ENCODE data around the gene SH2D6.

DNA sequence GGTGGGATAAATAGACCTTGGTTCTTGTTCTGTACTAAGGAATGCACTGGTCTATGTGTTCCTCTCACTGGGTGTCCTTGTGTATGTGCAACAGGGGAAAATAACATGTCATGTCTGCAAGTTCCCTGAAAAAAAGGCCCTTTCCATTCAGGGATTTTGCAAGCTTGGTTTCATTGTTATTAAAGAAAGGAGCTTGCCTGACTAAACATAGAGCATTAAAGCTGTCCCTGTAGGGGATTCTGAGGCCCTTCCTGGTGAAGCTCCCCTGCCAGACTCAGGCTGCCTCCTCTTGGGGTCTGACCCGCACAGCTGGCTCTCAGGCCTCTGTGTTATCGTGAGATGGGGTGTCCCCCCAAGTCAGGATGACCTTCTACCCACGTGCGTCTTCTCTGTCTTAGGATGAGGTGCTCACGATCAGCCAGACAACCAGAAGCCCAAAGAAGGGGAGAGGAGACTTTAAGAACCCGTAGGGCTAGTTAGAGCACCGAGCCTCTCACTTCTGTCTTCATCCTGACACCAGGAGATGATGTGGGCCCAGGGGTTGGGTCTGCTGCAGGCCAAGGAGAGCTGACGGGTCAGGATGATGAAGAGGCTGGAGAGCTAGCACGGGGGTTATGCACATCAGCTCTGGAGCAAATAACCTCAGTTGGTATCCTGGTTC is 29.5 kb upstream of the SH2D6 start:
- TF ChIP-seq, protein P1, sequence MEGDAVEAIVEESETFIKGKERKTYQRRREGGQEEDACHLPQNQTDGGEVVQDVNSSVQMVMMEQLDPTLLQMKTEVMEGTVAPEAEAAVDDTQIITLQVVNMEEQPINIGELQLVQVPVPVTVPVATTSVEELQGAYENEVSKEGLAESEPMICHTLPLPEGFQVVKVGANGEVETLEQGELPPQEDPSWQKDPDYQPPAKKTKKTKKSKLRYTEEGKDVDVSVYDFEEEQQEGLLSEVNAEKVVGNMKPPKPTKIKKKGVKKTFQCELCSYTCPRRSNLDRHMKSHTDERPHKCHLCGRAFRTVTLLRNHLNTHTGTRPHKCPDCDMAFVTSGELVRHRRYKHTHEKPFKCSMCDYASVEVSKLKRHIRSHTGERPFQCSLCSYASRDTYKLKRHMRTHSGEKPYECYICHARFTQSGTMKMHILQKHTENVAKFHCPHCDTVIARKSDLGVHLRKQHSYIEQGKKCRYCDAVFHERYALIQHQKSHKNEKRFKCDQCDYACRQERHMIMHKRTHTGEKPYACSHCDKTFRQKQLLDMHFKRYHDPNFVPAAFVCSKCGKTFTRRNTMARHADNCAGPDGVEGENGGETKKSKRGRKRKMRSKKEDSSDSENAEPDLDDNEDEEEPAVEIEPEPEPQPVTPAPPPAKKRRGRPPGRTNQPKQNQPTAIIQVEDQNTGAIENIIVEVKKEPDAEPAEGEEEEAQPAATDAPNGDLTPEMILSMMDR (IDR thresholded peaks at IDR 0.05): no peak
- no peak for TF ChIP-seq POLR2A (IDR thresholded peaks at IDR 0.05)

Data from body of pancreas (tissue), 4 donors.